Measurements from ENCODE around the gene COL4A2. TPM values are rescaled to one million over a fixed set of nuclear protein-coding genes. Genes with fewer than 3 reads are reported as not detected.

The COL4A2 gene
- polyA plus RNA-seq, 4 donors: 384 to 475 (median 465) TPM

- DNase-seq (ENCODE audit: low read depth in 4 of 4, low spot score in 3 of 4): no peak
These were observed 44.7 kb downstream of the COL4A2 start for GRCh38 chr13:110351636-110352420.

- no peak for DNase-seq (ENCODE audit: low read depth in 4 of 4, low spot score in 3 of 4)
These were observed 45.7 kb downstream of the COL4A2 start for GRCh38 chr13:110352735-110353134.

GRCh38 chr13:110353339-110353977 is 46.4 kb downstream of the COL4A2 start:
- no peak for DNase-seq (ENCODE audit: low read depth in 4 of 4, low spot score in 3 of 4)

GRCh38 chr13:110354123-110354627 is 47.1 kb downstream of the COL4A2 start:
- no peak for DNase-seq (ENCODE audit: low read depth in 4 of 4, low spot score in 3 of 4)

GRCh38 chr13:110354715-110355473 is 47.8 kb downstream of the COL4A2 start:
- DNase-seq (ENCODE audit: low read depth in 4 of 4, low spot score in 3 of 4): no peak

GRCh38 chr13:110356362-110356761 is 49.3 kb downstream of the COL4A2 start:
- no peak for DNase-seq (ENCODE audit: low read depth in 4 of 4, low spot score in 3 of 4)

- no peak for DNase-seq (ENCODE audit: low read depth in 4 of 4, low spot score in 3 of 4)
These were observed 51.3 kb downstream of the COL4A2 start for GRCh38 chr13:110358381-110358780.

GRCh38 chr13:110359840-110360301 is 52.8 kb downstream of the COL4A2 start:
- DNase-seq (ENCODE audit: low read depth in 4 of 4, low spot score in 3 of 4): no peak

- no peak for DNase-seq (ENCODE audit: low read depth in 4 of 4, low spot score in 3 of 4)
These were observed 53.5 kb downstream of the COL4A2 start for GRCh38 chr13:110360598-110360997.

- DNase-seq (ENCODE audit: low read depth in 4 of 4, low spot score in 3 of 4): no peak
These were observed 54.4 kb downstream of the COL4A2 start for GRCh38 chr13:110361365-110361911.

- no peak for DNase-seq (ENCODE audit: low read depth in 4 of 4, low spot score in 3 of 4)
These were observed 55.9 kb downstream of the COL4A2 start for GRCh38 chr13:110363010-110363409.

- no peak for DNase-seq (ENCODE audit: low read depth in 4 of 4, low spot score in 3 of 4)
These were observed 57.0 kb downstream of the COL4A2 start for GRCh38 chr13:110364081-110364480.

- DNase-seq (ENCODE audit: low read depth in 4 of 4, low spot score in 3 of 4): no peak
These were observed 58.8 kb downstream of the COL4A2 start for GRCh38 chr13:110365876-110366275.

GRCh38 chr13:110366733-110367132 is 59.6 kb downstream of the COL4A2 start:
- DNase-seq (ENCODE audit: low read depth in 4 of 4, low spot score in 3 of 4): no peak

GRCh38 chr13:110367620-110368019 is 60.5 kb downstream of the COL4A2 start:
- no peak for DNase-seq (ENCODE audit: low read depth in 4 of 4, low spot score in 3 of 4)

GRCh38 chr13:110368408-110368807 is 61.3 kb downstream of the COL4A2 start:
- DNase-seq (ENCODE audit: low read depth in 4 of 4, low spot score in 3 of 4): no peak

- DNase-seq (ENCODE audit: low read depth in 4 of 4, low spot score in 3 of 4): no peak
These were observed 62.3 kb downstream of the COL4A2 start for GRCh38 chr13:110369400-110369799.

GRCh38 chr13:110371550-110372465 is 64.7 kb downstream of the COL4A2 start:
- DNase-seq (ENCODE audit: low read depth in 4 of 4, low spot score in 3 of 4): peak in 2 of 4 donors; percentile 39

GRCh38 chr13:110372676-110373075 is 65.6 kb downstream of the COL4A2 start:
- no peak for DNase-seq (ENCODE audit: low read depth in 4 of 4, low spot score in 3 of 4)

GRCh38 chr13:110373617-110374016 is 66.5 kb downstream of the COL4A2 start:
- no peak for DNase-seq (ENCODE audit: low read depth in 4 of 4, low spot score in 3 of 4)
